Motor neuron (in vitro differentiated cells): ENCODE measurements around the gene POLA1. TPM values are rescaled to one million over a fixed set of nuclear protein-coding genes. Genes with fewer than 3 reads are reported as not detected.

ENCODE experiments used
- ATAC-seq, 8 experiments: fragments of 200-7000 bp; cut with Tn5 transposase; replicated peaks in 6 of 8; 2 replicates each; pipeline ENCODE4 v1.8.0; 2021; ENCODE audit warnings: mild to moderate bottlenecking in 8 of 8, moderate library complexity in 8 of 8
- H3K27ac ChIP-seq, 2 donors: fragments of 250-450 bp; sonication (Bioruptor Pico); 2 replicates each; pipeline ENCODE4 v1.9.0; 2021; ENCODE audit warnings: antibody characterized with exemption in 2 of 2, mild to moderate bottlenecking in 2 of 2, moderate library complexity in 1 of 2
- H3K4me1 ChIP-seq, 2 donors: fragments of 250-450 bp; sonication (Bioruptor Pico); replicated peaks in 1 of 2; 2 replicates each; pipeline ENCODE4 v1.6.1; 2021; ENCODE audit warnings: antibody characterized with exemption in 2 of 2, mild to moderate bottlenecking in 2 of 2, moderate library complexity in 1 of 2
- H3K4me3 ChIP-seq, 5 donors: fragments of 250-450 bp; sonication (Bioruptor Pico); 2 replicates each; pipeline ENCODE4 v1.9.0; 2021; ENCODE audit warnings: antibody characterized with exemption in 5 of 5, mild to moderate bottlenecking in 5 of 5, moderate library complexity in 4 of 5
- WGBS, 10 experiments: fragments of 450-650 bp; shearing (Covaris generic); methylation state at CpG; one replicate each; pipeline ENCODE4 v1.0.0; 2022; 5-methylcytosine and 5-hydroxymethylcytosine counted together
- in situ Hi-C, 9 experiments: fragments of 400-800 bp; cut with MboI; loops; one replicate each; pipeline ENCODE4 v1.15.0; 2021; ENCODE audit warnings: low sequenced_read_pairs in 9 of 9, low pct_unique_long_range_greater_than_20kb in 2 of 9; ENCODE audit not compliant: unreplicated experiment in 9 of 9
- total RNA-seq, 8 experiments: library from RNA; unstranded; fragments of 300-600 nt; gene quantifications; 2 replicates each; pipeline versions ENCODE4 v1.2.3 to v1.2.4, GENCODE V29; 2022

POLA1 gene
- total RNA-seq, 8 experiments from 2014 or later: 7.8 to 23.6 (median 12.1) TPM

- no peak for ATAC-seq
- Histone ChIP-seq H3K4me1 (peaks cover 0 to 2% of the 10 kb centered on the region in 2 donors), H3K4me3 (no peak overlapping the region), H3K27ac (no peak overlapping the region)
- in situ Hi-C loops: loop anchor here in 2 of 9 experiments (25.0 kb wide), 2 partner anchors 167 to 242 kb away; no protein-coding TSS in a partner anchor
- WGBS, 10 experiments: 0 to 82% (median 16%) methylated on average over 1 to 10 of the region's 10 CpGs; no CpG with 5 or more reads in 2 of the 10 experiments
Observed at GRCh38 chrX:25004040-25004439, 310.3 kb downstream of the POLA1 start.

- in situ Hi-C loops: loop anchor here in 2 of 9 experiments (25.0 kb wide), 2 partner anchors 167 to 242 kb away; no protein-coding TSS in a partner anchor
- Histone ChIP-seq H3K27ac (no peak overlapping the region), H3K4me3 (no peak overlapping the region), H3K4me1 (peaks cover 0 to 2% of the 10 kb centered on the region in 2 donors)
- 8 to 100% methylated on average over 1 to 6 of the region's 59 CpGs; no CpG with 5 or more reads in 8 of the 10 experiments for WGBS, 10 experiments
- peak in 4 of 8 experiments; percentile 8 to 36 (median 18) for ATAC-seq
Observed at GRCh38 chrX:25004485-25005032, 310.8 kb downstream of the POLA1 start.

GRCh38 chrX:25005034-25005381 lies 311.3 kb downstream of the POLA1 start:
- Histone ChIP-seq H3K4me3 (no peak overlapping the region), H3K27ac (no peak overlapping the region), H3K4me1 (peaks cover 0 to 2% of the 10 kb centered on the region in 2 donors)
- ATAC-seq: peak in 1 of 8 experiments; percentile 16
- no CpG with 5 or more reads among the region's 23 CpGs for WGBS, 10 experiments
- in situ Hi-C loops: loop anchor here in 2 of 9 experiments (25.0 kb wide), 2 partner anchors 168 to 243 kb away; no protein-coding TSS in a partner anchor

- WGBS, 10 experiments: 0 to 10% (median 0%) methylated on average over 2 to 4 of the region's 72 CpGs; no CpG with 5 or more reads in 7 of the 10 experiments
- H3K4me3 ChIP-seq: no peak overlapping the region
- in situ Hi-C loops: loop anchor here in 2 of 9 experiments (25.0 kb wide), 2 partner anchors 168 to 243 kb away; no protein-coding TSS in a partner anchor
- H3K4me1 ChIP-seq: peaks cover 0 to 2% of the 10 kb centered on the region in 2 donors
- peak in 1 of 8 experiments; percentile 39 for ATAC-seq
- H3K27ac ChIP-seq: no peak overlapping the region
Observed at GRCh38 chrX:25005382-25006185, 311.9 kb downstream of the POLA1 start.

GRCh38 chrX:25006586-25007058 lies 312.9 kb downstream of the POLA1 start:
- peaks cover 0 to 2% of the 10 kb centered on the region in 2 donors for H3K4me1 ChIP-seq
- H3K27ac ChIP-seq: no peak overlapping the region
- H3K4me3 ChIP-seq: no peak overlapping the region
- no peak for ATAC-seq
- in situ Hi-C loops: loop anchor here in 2 of 9 experiments (25.0 kb wide), 2 partner anchors 169 to 244 kb away; no protein-coding TSS in a partner anchor
- 0 to 63% (median 20%) methylated on average over 2 to 3 of the region's 7 CpGs; no CpG with 5 or more reads in 5 of the 10 experiments for WGBS, 10 experiments

- Histone ChIP-seq H3K4me1 (peaks cover 0 to 2% of the 10 kb centered on the region in 2 donors), H3K27ac (no peak overlapping the region), H3K4me3 (no peak overlapping the region)
- no peak for ATAC-seq
- 0 to 46% (median 13%) methylated on average over 1 to 10 of the region's 64 CpGs; no CpG with 5 or more reads in 7 of the 10 experiments for WGBS, 10 experiments
- in situ Hi-C loops: loop anchor here in 2 of 9 experiments (25.0 kb wide), 2 partner anchors 170 to 245 kb away; no protein-coding TSS in a partner anchor
Observed at GRCh38 chrX:25007059-25008053, 313.6 kb downstream of the POLA1 start.

GRCh38 chrX:25009407-25009806 lies 315.7 kb downstream of the POLA1 start:
- ATAC-seq: peak in 1 of 8 experiments; percentile 51
- 0 to 40% (median 22%) methylated on average over 1 to 4 of the region's 7 CpGs; no CpG with 5 or more reads in 5 of the 10 experiments for WGBS, 10 experiments
- Histone ChIP-seq H3K4me1 (no peaks in the 10 kb centered on the region), H3K4me3 (no peak overlapping the region), H3K27ac (no peak overlapping the region)
- in situ Hi-C loops: loop anchor here in 2 of 9 experiments (25.0 kb wide), 2 partner anchors 172 to 247 kb away; no protein-coding TSS in a partner anchor

DNA sequence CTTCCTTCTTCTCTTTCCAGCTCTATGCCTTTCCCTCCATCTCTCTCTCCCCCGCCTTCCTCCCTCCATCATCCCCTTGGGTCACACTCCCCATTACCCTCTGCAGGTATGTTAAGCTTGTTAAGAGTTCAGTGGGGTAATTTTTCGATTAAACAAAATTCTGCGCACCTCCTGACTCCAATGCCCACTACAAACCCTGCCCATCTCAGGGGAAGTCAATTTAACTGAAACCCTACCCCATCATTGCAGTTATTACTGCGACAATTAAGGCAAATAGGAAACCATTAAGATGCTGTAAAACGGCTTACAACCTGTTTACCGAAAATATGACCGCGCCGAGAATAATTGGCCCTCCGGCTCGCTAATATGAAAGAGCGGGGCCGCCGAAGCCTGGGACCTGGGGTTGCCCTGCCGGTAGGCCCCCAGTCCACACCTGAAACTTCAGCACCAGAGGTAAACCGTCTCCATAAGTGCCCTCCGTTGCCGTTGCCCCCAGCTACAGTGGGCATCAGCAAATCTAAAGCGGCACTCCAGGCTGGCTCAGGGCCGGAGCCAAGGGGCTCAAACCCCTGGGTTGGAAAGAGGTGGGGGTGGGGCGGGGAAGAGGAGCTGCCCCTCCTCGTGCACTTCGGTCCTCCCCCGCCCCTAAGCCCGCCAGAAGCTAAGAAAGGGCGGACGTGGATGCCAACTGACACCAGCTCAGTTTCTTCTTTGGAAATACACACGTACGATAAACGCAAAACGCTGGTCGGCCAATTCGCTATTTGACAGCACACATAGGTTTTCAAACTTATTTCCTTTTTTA lies 317.3 kb downstream of the POLA1 start:
- ATAC-seq: no peak
- in situ Hi-C loops: loop anchor here in 2 of 9 experiments (25.0 kb wide), 2 partner anchors 174 to 249 kb away; no protein-coding TSS in a partner anchor
- H3K4me1 ChIP-seq: peaks cover 0 to 3% of the 10 kb centered on the region in 2 donors
- no peak overlapping the region for H3K27ac ChIP-seq
- peak overlapping the region in 1 of 5 donors; percentile 6 for H3K4me3 ChIP-seq
- WGBS, 10 experiments: 2 to 80% (median 31%) methylated on average over 1 to 23 of the region's 33 CpGs; no CpG with 5 or more reads in 4 of the 10 experiments

DNA sequence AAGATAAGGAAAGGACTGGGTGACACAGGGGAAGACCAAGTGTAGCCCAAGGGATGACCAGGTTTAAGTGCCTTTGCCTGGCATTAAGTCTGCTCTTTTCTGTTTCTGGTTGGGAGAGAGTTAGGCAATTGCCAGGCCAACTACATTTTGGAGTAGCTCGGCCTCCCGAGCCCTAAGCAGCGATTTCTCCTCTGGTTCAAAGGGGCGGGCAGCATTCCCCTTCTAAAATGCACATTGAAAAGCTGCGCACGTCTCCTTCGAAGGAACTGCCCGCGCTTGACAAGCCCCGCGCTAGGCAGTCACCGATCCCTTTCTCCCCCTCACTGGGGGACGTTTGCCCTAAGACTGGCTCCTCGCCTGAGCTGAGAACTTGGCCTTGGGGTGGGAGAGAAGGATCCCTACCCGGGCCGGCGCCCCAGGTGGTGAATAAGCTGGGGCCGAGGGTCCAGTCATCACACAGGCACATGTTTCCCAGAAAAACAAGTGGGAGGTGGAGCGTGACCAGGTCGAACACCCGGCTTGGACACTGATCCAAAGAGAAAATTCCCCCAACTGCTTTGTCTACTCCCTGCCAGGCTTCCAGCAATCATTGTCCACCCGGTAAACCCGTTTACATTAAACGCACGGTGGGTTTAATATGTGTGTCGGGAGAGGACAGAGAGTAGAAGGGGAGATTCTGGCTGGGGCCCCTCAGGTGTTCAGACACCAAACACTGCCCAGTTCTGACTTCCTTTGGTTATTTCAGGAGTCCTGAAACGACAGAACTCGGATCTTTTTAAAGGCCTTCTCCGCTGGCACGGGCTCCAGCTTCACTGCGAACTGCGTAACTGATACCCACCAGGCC lies 318.1 kb downstream of the POLA1 start:
- no peak overlapping the region for H3K27ac ChIP-seq

GRCh38 chrX:25012433-25012735 lies 318.7 kb downstream of the POLA1 start:
- peak in 1 of 8 experiments; percentile 4 for ATAC-seq
- Histone ChIP-seq H3K4me1 (peaks cover 0 to 3% of the 10 kb centered on the region in 2 donors), H3K4me3 (no peak overlapping the region), H3K27ac (no peak overlapping the region)
- in situ Hi-C loops: loop anchor here in 2 of 9 experiments (25.0 kb wide), 2 partner anchors 175 to 250 kb away; no protein-coding TSS in a partner anchor
- WGBS, 10 experiments: 0 to 9% (median 3%) methylated on average over 4 to 5 of the region's 19 CpGs; no CpG with 5 or more reads in 7 of the 10 experiments

More for the DNA sequence above, 318.1 kb downstream of the POLA1 start:
- in situ Hi-C loops: loop anchor here in 2 of 9 experiments (25.0 kb wide), 2 partner anchors 175 to 250 kb away; no protein-coding TSS in a partner anchor
- H3K4me3 ChIP-seq: peak overlapping the region in 2 of 5 donors; percentile 3 to 6
- no peak for ATAC-seq
- WGBS, 10 experiments: 0 to 46% (median 20%) methylated on average over 2 to 16 of the region's 32 CpGs; no CpG with 5 or more reads in 5 of the 10 experiments
- peaks cover 0 to 3% of the 10 kb centered on the region in 2 donors for H3K4me1 ChIP-seq
